Liver (tissue), 9 donors: ENCODE results near the gene TIA1. TPM values are rescaled to one million over a fixed set of nuclear protein-coding genes. Genes with fewer than 3 reads are reported as not detected.
A peak's percentile ranks its signal among the peaks of the same experiment; 100 is the strongest.
"Not testable (repeated sequence)": the region's sequence is repeated elsewhere in the genome, so short reads cannot be mapped to it uniquely, and the experiment has no call there.

Source experiments
- DNase-seq: peaks from one replicate; pipeline ENCODE4 v3.0.0-alpha.2; 2017; ENCODE audit warnings: low spot score
- H3K27ac ChIP-seq, 2 donors: one replicate each; pipeline ENCODE4 v1.7.0; 2013; ENCODE audit warnings: inconsistent platforms in 2 of 2, low read length in 2 of 2, control low read depth in 1 of 2, low read depth in 1 of 2, mild to moderate bottlenecking in 1 of 2
- H3K27me3 ChIP-seq, 4 donors: one replicate each; pipeline versions ENCODE4 v1.6.1 to v1.7.0; 2013; ENCODE audit warnings: low read length in 3 of 4, inconsistent platforms in 1 of 4, mild to moderate bottlenecking in 1 of 4, moderate library complexity in 1 of 4; ENCODE audit not compliant: control insufficient read depth in 4 of 4, insufficient read depth in 4 of 4
- H3K36me3 ChIP-seq, 4 donors: one replicate each; pipeline versions ENCODE4 v1.6.1 to v1.7.0; 2013; ENCODE audit warnings: low read length in 3 of 4, mild to moderate bottlenecking in 3 of 4, low read depth in 1 of 4, moderate library complexity in 1 of 4; ENCODE audit not compliant: control insufficient read depth in 4 of 4, insufficient read depth in 3 of 4
- H3K4me1 ChIP-seq, 4 donors: one replicate each; pipeline versions ENCODE4 v1.6.1 to v1.7.0; 2013; ENCODE audit warnings: low read length in 3 of 4, mild to moderate bottlenecking in 3 of 4, moderate library complexity in 1 of 4; ENCODE audit not compliant: control insufficient read depth in 4 of 4, insufficient read depth in 4 of 4
- H3K4me3 ChIP-seq, 3 donors: one replicate each; pipeline versions ENCODE4 v1.6.1 to v1.7.0; 2013; ENCODE audit warnings: low read length in 3 of 3, control low read depth in 1 of 3, low read depth in 1 of 3, mild to moderate bottlenecking in 1 of 3
- H3K9ac ChIP-seq, 2 donors: one replicate each; pipeline ENCODE4 v1.7.0; 2013; ENCODE audit warnings: low read length in 2 of 2, mild to moderate bottlenecking in 2 of 2, moderate library complexity in 2 of 2, control low read depth in 1 of 2, low read depth in 1 of 2
- H3K9me3 ChIP-seq, 4 donors: one replicate each; pipeline versions ENCODE4 v1.6.1 to v1.7.0; 2013; ENCODE audit warnings: low read length in 3 of 4; ENCODE audit not compliant: control insufficient read depth in 4 of 4
- ATF3 ChIP-seq: IDR thresholded peaks from 2 replicates; pipeline ENCODE4 v1.6.1; 2016; ENCODE audit warnings: antibody characterized with exemption
- EGR1 ChIP-seq, 2 donors: IDR thresholded peaks; 2 replicates each; pipeline ENCODE4 v1.6.1; 2016 to 2018; ENCODE audit warnings: antibody characterized with exemption in 2 of 2, low read depth in 2 of 2
- FOXA1 ChIP-seq: IDR thresholded peaks from 2 replicates; pipeline ENCODE4 v1.6.1; 2016; ENCODE audit warnings: antibody characterized with exemption
- FOXA2 ChIP-seq: IDR thresholded peaks from 2 replicates; pipeline ENCODE4 v1.6.1; 2016; ENCODE audit warnings: antibody characterized with exemption
- GABPA ChIP-seq, 2 donors: IDR thresholded peaks in 1 of 2; conservative IDR thresholded peaks in 1 of 2; 2 replicates each; pipeline ENCODE4 v1.6.1; 2016; ENCODE audit warnings: antibody characterized with exemption in 2 of 2, mild to moderate bottlenecking in 1 of 2, moderate library complexity in 1 of 2
- HNF4A ChIP-seq, 2 donors: conservative IDR thresholded peaks; 2 replicates each; pipeline ENCODE4 v1.6.1; 2016; ENCODE audit warnings: antibody characterized with exemption in 2 of 2, mild to moderate bottlenecking in 2 of 2
- HNF4G ChIP-seq: IDR thresholded peaks from 2 replicates; pipeline ENCODE4 v1.6.1; 2016; ENCODE audit warnings: antibody characterized with exemption
- JUND ChIP-seq, 2 donors: IDR thresholded peaks; 2 replicates each; pipeline ENCODE4 v1.6.1; 2016; ENCODE audit warnings: antibody characterized with exemption in 2 of 2
- RAD21 ChIP-seq, 2 donors: IDR thresholded peaks; 2 replicates each; pipeline ENCODE4 v1.6.1; 2016; ENCODE audit warnings: antibody characterized with exemption in 2 of 2, mild to moderate bottlenecking in 2 of 2
- REST ChIP-seq: IDR thresholded peaks from 2 replicates; pipeline ENCODE4 v1.6.1; 2016; ENCODE audit warnings: antibody characterized with exemption, mild to moderate bottlenecking
- RXRA ChIP-seq, 2 donors: IDR thresholded peaks; 2 replicates each; pipeline ENCODE4 v1.6.1; 2017 to 2018; ENCODE audit warnings: antibody characterized with exemption in 2 of 2, mild to moderate bottlenecking in 1 of 2
- SP1 ChIP-seq: IDR thresholded peaks from 2 replicates; pipeline ENCODE4 v1.6.1; 2018; ENCODE audit warnings: antibody characterized with exemption, mild to moderate bottlenecking
- TAF1 ChIP-seq: conservative IDR thresholded peaks from 2 replicates; pipeline ENCODE4 v1.6.1; 2016; ENCODE audit warnings: antibody characterized with exemption, mild to moderate bottlenecking
- YY1 ChIP-seq: IDR thresholded peaks from 2 replicates; pipeline ENCODE4 v1.6.1; 2016; ENCODE audit warnings: antibody characterized with exemption, mild to moderate bottlenecking
- ZBTB33 ChIP-seq: IDR thresholded peaks from 2 replicates; pipeline ENCODE4 v1.6.1; 2016; ENCODE audit warnings: antibody characterized with exemption
- WGBS: extraction: QIAGEN DNeasy Blood & Tissue Kit; methylation state at CpG from one replicate; pipeline ENCODE4 v1.1.7; 2013; 5-methylcytosine and 5-hydroxymethylcytosine counted together
- polyA plus RNA-seq, 2 donors: library from polyadenylated mRNA; stranded (reverse) in 1 of 2; unstranded in 1 of 2; fragments of 200-250 nt in 1 of 2; fragments of >200 nt in 1 of 2; fragmentation: Nextera tagmentation in 1 of 2; extraction: Ambion mirVana in 1 of 2; gene quantifications; one replicate each; pipeline versions ENCODE4 v1.2.1 to v1.2.3, GENCODE V29; 2013 to 2015
- total RNA-seq, 2 donors: library from RNA; depleted of rRNA; stranded (reverse); fragments of >200 nt; gene quantifications; one replicate each; pipeline ENCODE4 v1.2.3, GENCODE V29; 2014
- TF ChIP-seq, protein P1 (sequence below): IDR thresholded peaks from 2 replicates; pipeline ENCODE4 v1.6.1; 2016; ENCODE audit warnings: antibody characterized with exemption
- donor health status: healthy.
- donor health status: healthy.
- donor health status: healthy.
- donor health status: healthy.
- donor health status: healthy.

The TIA1 gene
- total and polyA plus RNA-seq, 4 donors = 10.2 to 56.2 (median 46.6) TPM

- Histone ChIP-seq H3K4me1 (peaks cover 5 to 21% (median 8%) of the 10 kb centered on the region in 4 donors), H3K9ac (peak overlapping the region in 1 of 2 donors; percentile 83), H3K27ac (peak overlapping the region; percentile 79 to 92), H3K36me3 (peaks cover 0 to 10% (median 2%) of the 10 kb centered on the region in 4 donors), H3K4me3 (peak overlapping the region in 2 of 3 donors; percentile 26 to 34)
- not testable (repeated sequence) for H3K27me3 ChIP-seq, DNase-seq, H3K9me3 ChIP-seq
- WGBS = 46% methylated on average over 18 of the region's 18 CpGs
- TF ChIP-seq HNF4A (conservative IDR thresholded peaks at IDR 0.05) (peak; percentile 93 to 97), JUND (IDR thresholded peaks at IDR 0.05) (peak; percentile 65 to 78), SP1 (peak; percentile 94), FOXA2 (peak; percentile 72), YY1 (peak; percentile 82), RAD21 (IDR thresholded peaks at IDR 0.05) (peak; percentile 54 to 60), ZBTB33 (peak; percentile 94), FOXA1 (peak; percentile 21), HNF4G (peak; percentile 75), REST (peak; percentile 81), GABPA (IDR thresholded peaks at IDR 0.05 in 1 of 2, conservative IDR thresholded peaks at IDR 0.05 in 1 of 2) (peak in 1 of 2 donors; percentile 60), TAF1 (peak; percentile 54), EGR1 (IDR thresholded peaks at IDR 0.05; ENCODE audit: low read depth in 2 of 2) (peak in 1 of 2 donors; percentile 57), RXRA (IDR thresholded peaks at IDR 0.05) (peak; percentile 90), ATF3 (peak; percentile 58)
- TF ChIP-seq, protein P1, sequence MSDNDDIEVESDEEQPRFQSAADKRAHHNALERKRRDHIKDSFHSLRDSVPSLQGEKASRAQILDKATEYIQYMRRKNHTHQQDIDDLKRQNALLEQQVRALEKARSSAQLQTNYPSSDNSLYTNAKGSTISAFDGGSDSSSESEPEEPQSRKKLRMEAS = peak; percentile 60
Measured at GRCh38 chr2:70269422-70270302, 21.2 kb upstream of the TIA1 start.

DNA sequence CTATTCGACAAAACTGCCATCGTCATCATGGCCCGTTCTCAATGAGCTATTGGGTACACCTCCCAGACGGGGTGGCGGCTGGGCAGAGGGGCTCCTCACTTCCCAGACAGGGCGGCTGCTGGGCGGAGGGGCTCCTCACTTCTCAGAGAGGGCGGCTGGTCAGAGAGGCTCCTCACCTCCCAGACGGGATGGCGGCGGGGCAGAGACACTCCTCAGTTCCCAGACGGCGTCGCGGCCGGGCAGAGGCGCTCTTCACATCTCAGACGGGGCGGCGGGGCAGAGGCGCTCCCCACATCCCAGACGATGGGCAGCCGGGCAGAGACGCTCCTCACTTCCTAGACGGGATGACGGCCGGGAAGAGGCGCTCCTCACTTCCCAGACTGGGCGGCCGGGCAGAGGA, 18.5 kb upstream of the TIA1 start:
- H3K4me3 ChIP-seq, DNase-seq, H3K9me3 ChIP-seq, H3K27me3 ChIP-seq, H3K9ac ChIP-seq: not testable (repeated sequence)
- 97% methylated on average over 30 of the region's 30 CpGs for WGBS
- H3K4me1 ChIP-seq = peaks cover 5 to 21% (median 8%) of the 10 kb centered on the region in 4 donors
- peak overlapping the region in 1 of 2 donors; percentile 25 for H3K27ac ChIP-seq
- peaks cover 0 to 13% (median 4%) of the 10 kb centered on the region in 4 donors for H3K36me3 ChIP-seq
